ENCODE results near the gene CPXM1. TPM values are rescaled to one million over a fixed set of nuclear protein-coding genes. Genes with fewer than 3 reads are reported as not detected.
"Not testable (repeated sequence)": the region's sequence is repeated elsewhere in the genome, so short reads cannot be mapped to it uniquely, and the experiment has no call there.

Gene CPXM1
- total RNA-seq, 4 donors from 2014 or later, result 15.3 to 154 (median 19.1) TPM

DNA sequence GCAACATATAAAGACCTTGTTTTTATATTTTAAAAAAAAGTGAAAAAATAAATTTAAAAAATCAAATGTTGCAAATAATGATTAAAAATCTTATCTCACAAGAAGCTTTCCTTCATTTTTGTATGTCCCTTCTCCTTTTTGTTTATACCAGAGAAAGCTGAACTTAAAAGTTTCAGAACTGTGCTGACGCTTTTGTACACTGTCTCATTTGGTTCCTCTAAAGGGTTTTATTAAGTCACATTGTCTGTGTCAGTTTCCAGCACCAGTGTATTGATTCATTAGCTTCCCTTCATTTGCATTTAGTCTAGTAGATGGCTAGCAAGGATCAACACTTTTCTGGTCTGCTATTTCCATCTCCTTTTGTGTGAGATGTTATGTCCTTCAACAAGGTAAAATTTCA lies 33.3 kb upstream of the CPXM1 start:
- DNase-seq, result no peak
- no peaks in the 10 kb centered on the region for H3K4me1 ChIP-seq
- H3K27ac ChIP-seq, result no peak overlapping the region
- H3K4me3 ChIP-seq, result no peak overlapping the region
- H3K9me3 ChIP-seq, result no peaks in the 10 kb centered on the region
- TF ChIP-seq, protein P1, sequence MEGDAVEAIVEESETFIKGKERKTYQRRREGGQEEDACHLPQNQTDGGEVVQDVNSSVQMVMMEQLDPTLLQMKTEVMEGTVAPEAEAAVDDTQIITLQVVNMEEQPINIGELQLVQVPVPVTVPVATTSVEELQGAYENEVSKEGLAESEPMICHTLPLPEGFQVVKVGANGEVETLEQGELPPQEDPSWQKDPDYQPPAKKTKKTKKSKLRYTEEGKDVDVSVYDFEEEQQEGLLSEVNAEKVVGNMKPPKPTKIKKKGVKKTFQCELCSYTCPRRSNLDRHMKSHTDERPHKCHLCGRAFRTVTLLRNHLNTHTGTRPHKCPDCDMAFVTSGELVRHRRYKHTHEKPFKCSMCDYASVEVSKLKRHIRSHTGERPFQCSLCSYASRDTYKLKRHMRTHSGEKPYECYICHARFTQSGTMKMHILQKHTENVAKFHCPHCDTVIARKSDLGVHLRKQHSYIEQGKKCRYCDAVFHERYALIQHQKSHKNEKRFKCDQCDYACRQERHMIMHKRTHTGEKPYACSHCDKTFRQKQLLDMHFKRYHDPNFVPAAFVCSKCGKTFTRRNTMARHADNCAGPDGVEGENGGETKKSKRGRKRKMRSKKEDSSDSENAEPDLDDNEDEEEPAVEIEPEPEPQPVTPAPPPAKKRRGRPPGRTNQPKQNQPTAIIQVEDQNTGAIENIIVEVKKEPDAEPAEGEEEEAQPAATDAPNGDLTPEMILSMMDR (IDR thresholded peaks at IDR 0.05), result no peak
- no peak for TF ChIP-seq POLR2A (IDR thresholded peaks at IDR 0.05)
- intact Hi-C loops (cut with DNase I; ENCODE audit: low total_unique reads), result no loop called here
- no peaks in the 10 kb centered on the region for H3K36me3 ChIP-seq
- H3K27me3 ChIP-seq, result no peaks in the 10 kb centered on the region

DNA sequence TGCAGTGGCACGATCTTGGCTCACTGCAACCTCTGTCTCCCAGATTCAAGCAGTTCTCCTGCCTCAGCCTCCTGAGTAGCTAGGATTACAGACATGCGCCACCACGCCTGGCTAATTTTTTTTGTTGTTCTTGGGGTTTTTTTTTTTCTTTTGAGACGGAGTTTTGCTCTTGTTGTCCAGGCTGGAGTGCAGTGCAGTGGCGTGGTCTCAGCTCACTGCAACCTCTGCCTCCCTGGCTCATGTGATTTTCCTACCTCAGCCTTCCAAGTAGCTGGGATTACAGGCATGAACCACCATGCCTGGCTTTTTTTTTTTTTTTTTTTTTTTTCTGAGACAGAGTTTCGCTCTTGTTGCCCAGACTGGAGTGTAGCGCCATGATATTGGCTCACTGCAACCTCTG lies 30.8 kb upstream of the CPXM1 start:
- intact Hi-C loops (cut with DNase I; ENCODE audit: low total_unique reads); DNase-seq; H3K9me3 ChIP-seq; H3K4me1 ChIP-seq; H3K36me3 ChIP-seq; H3K4me3 ChIP-seq; H3K27ac ChIP-seq; H3K27me3 ChIP-seq: not testable (repeated sequence)

DNA sequence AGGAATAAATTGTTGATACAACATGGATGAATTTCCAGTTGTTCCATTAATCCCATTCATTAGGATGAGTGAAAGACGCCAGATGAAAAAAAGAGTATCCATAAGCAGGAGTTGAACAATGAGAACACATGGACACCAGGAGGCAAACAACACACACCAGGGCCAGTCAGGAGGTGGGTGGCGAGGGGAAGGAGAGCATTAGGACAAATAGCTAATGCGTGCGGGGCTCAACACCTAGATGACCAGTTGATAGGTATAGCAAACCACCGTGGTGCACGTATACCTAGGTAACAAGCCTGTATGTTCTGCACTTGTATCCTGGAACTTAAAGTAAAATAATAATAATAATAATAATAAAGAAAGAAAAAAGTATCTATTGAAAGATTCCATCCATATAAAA lies 28.9 kb upstream of the CPXM1 start:
- TF ChIP-seq, protein P1 (IDR thresholded peaks at IDR 0.05), result no peak
- no peak for TF ChIP-seq POLR2A (IDR thresholded peaks at IDR 0.05)
- no peak for DNase-seq
- Histone ChIP-seq H3K27me3 (no peaks in the 10 kb centered on the region), H3K4me3 (no peak overlapping the region), H3K4me1 (no peaks in the 10 kb centered on the region), H3K9me3 (no peaks in the 10 kb centered on the region), H3K36me3 (no peaks in the 10 kb centered on the region), H3K27ac (no peak overlapping the region)
- intact Hi-C loops (cut with DNase I; ENCODE audit: low total_unique reads), result no loop called here

DNA sequence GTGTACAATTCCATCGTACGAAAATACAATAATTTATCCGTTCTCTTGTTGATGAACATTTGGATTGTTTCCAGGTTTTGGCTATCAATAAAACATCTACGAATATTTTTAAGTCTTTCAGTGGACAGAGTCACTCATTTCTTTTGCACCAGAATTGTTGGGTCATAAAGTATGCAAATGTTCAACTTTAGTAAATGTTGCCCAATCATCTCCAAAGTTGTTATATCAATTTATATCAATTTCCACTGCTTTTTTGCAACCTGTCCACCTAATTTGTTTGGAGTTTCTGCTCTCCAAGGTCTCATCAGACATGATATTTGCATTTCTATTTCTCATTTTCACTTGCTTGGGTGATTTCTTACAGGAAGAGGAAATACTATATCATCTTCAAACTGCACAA lies 26.2 kb upstream of the CPXM1 start:
- DNase-seq, result no peak
- Histone ChIP-seq H3K36me3 (no peaks in the 10 kb centered on the region), H3K4me3 (no peak overlapping the region), H3K9me3 (no peaks in the 10 kb centered on the region), H3K4me1 (no peaks in the 10 kb centered on the region), H3K27ac (no peak overlapping the region), H3K27me3 (no peaks in the 10 kb centered on the region)
- intact Hi-C loops (cut with DNase I; ENCODE audit: low total_unique reads), result no loop called here
- no peak for TF ChIP-seq POLR2A (IDR thresholded peaks at IDR 0.05)
- TF ChIP-seq, protein P1 (IDR thresholded peaks at IDR 0.05), result no peak

DNA sequence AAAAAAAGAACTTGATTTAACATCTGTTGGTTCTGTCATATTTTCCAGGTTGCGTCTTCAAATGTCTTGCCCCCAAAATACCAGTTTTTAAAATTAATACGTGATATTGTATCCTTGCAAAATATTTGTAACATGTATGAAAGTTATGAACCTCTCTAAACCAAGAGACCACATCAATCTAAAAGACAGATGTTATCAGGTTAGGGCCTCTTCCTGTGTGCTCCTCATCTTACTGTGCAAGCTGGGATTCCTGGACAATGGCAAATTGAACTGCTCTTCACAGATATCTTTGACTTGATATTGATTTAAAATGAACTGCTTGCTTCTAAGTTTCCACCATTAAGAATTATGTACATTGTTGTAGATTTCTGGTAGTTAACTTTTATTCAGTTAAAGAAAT lies 25.3 kb upstream of the CPXM1 start:
- H3K27me3 ChIP-seq, result no peaks in the 10 kb centered on the region
- no peak for DNase-seq
- H3K9me3 ChIP-seq, result no peaks in the 10 kb centered on the region
- no peak overlapping the region for H3K27ac ChIP-seq
- H3K36me3 ChIP-seq, result no peaks in the 10 kb centered on the region
- TF ChIP-seq, protein P1 (IDR thresholded peaks at IDR 0.05), result no peak
- no peak for TF ChIP-seq POLR2A (IDR thresholded peaks at IDR 0.05)
- no peak overlapping the region for H3K4me3 ChIP-seq
- no peaks in the 10 kb centered on the region for H3K4me1 ChIP-seq
- intact Hi-C loops (cut with DNase I; ENCODE audit: low total_unique reads), result no loop called here

DNA sequence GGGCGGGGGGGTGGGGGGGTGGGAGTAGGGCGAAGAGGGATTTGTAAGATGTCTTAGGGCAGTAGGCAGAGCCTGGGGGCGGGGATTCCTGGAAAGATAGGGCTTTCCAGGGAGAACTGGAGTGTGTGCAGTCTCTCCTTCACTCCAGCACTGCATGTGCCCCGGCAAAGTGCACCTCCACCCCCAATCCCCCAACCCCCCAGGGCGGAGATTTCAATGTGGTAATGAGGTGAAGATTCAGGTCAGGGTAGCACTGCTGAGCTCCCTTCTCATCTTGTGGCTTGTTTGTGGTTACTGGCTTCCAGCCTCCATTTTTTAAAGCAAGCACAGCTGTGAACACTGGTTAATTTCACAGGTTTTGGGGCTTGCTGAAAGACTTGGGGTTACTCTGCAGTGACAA lies 21.6 kb upstream of the CPXM1 start:
- Histone ChIP-seq H3K27me3 (no peaks in the 10 kb centered on the region), H3K27ac (peak overlapping the region in 1 of 2 donors; percentile 98), H3K9me3 (no peaks in the 10 kb centered on the region), H3K36me3 (no peaks in the 10 kb centered on the region), H3K4me1 (no peaks in the 10 kb centered on the region), H3K4me3 (no peak overlapping the region)
- TF ChIP-seq POLR2A (IDR thresholded peaks at IDR 0.05), result no peak
- TF ChIP-seq, protein P1 (IDR thresholded peaks at IDR 0.05), result no peak
- intact Hi-C loops (cut with DNase I; ENCODE audit: low total_unique reads), result no loop called here
- no peak for DNase-seq
